ENCODE data around the gene CAMTA1.

The CAMTA1 gene

GRCh38 chr1:7006996-7007871 is 222.0 kb downstream of the CAMTA1 start:
- DNase-seq (ENCODE audit: low read depth, low spot score): no peak

- no peak for DNase-seq (ENCODE audit: low read depth, low spot score)
Measured at GRCh38 chr1:7007902-7008301, 222.6 kb downstream of the CAMTA1 start.

GRCh38 chr1:7008331-7008730 is 223.1 kb downstream of the CAMTA1 start:
- no peak for DNase-seq (ENCODE audit: low read depth, low spot score)

GRCh38 chr1:7008975-7009740 is 223.9 kb downstream of the CAMTA1 start:
- no peak for DNase-seq (ENCODE audit: low read depth, low spot score)

GRCh38 chr1:7009741-7010525 is 224.7 kb downstream of the CAMTA1 start:
- no peak for DNase-seq (ENCODE audit: low read depth, low spot score)

- no peak for DNase-seq (ENCODE audit: low read depth, low spot score)
Measured at GRCh38 chr1:7010534-7011200, 225.4 kb downstream of the CAMTA1 start.

- no peak for DNase-seq (ENCODE audit: low read depth, low spot score)
Measured at GRCh38 chr1:7011826-7012225, 226.6 kb downstream of the CAMTA1 start.

- no peak for DNase-seq (ENCODE audit: low read depth, low spot score)
Measured at GRCh38 chr1:7012461-7012924, 227.2 kb downstream of the CAMTA1 start.

GRCh38 chr1:7013833-7014639 is 228.8 kb downstream of the CAMTA1 start:
- DNase-seq (ENCODE audit: low read depth, low spot score): no peak

- no peak for DNase-seq (ENCODE audit: low read depth, low spot score)
Measured at GRCh38 chr1:7014640-7014930, 229.3 kb downstream of the CAMTA1 start.

- DNase-seq (ENCODE audit: low read depth, low spot score): no peak
Measured at GRCh38 chr1:7015022-7015421, 229.8 kb downstream of the CAMTA1 start.

- DNase-seq (ENCODE audit: low read depth, low spot score): no peak
Measured at GRCh38 chr1:7018351-7018750, 233.1 kb downstream of the CAMTA1 start.

- DNase-seq (ENCODE audit: low read depth, low spot score): no peak
Measured at GRCh38 chr1:7018826-7019225, 233.6 kb downstream of the CAMTA1 start.

- no peak for DNase-seq (ENCODE audit: low read depth, low spot score)
Measured at GRCh38 chr1:7019510-7019909, 234.3 kb downstream of the CAMTA1 start.

GRCh38 chr1:7022058-7022457 is 236.8 kb downstream of the CAMTA1 start:
- DNase-seq (ENCODE audit: low read depth, low spot score): no peak

- DNase-seq (ENCODE audit: low read depth, low spot score): no peak
Measured at GRCh38 chr1:7025013-7025412, 239.8 kb downstream of the CAMTA1 start.

GRCh38 chr1:7026169-7026568 is 240.9 kb downstream of the CAMTA1 start:
- no peak for DNase-seq (ENCODE audit: low read depth, low spot score)

GRCh38 chr1:7032992-7033391 is 247.7 kb downstream of the CAMTA1 start:
- no peak for DNase-seq (ENCODE audit: low read depth, low spot score)

- no peak for DNase-seq (ENCODE audit: low read depth, low spot score)
Measured at GRCh38 chr1:7036386-7036785, 251.1 kb downstream of the CAMTA1 start.

GRCh38 chr1:7039590-7040220 is 254.5 kb downstream of the CAMTA1 start:
- DNase-seq (ENCODE audit: low read depth, low spot score): no peak

All from smooth muscle cell of the brain vasculature (primary cell).